Thoracic aorta (tissue), 2 donors: ENCODE data around the gene HELT. TPM values are rescaled to one million over a fixed set of nuclear protein-coding genes. Genes with fewer than 3 reads are reported as not detected.

Source experiments
- ATAC-seq: fragments of 150-250 bp; one replicate; pipeline ENCODE4 v1.8.0; 2017; ENCODE audit warnings: low read depth; ENCODE audit not compliant: insufficient number of reproducible peaks, low FRiP score
- DNase-seq: peaks from one replicate; pipeline ENCODE4 v3.0.0-alpha.2; 2020; ENCODE audit warnings: low spot score
- H3K27ac ChIP-seq, 2 donors: fragments of 200-600 bp; sonication (generic); 1 replicate in 1 of 2; 2 replicates in 1 of 2; pipeline ENCODE4 v1.5.1; 2016; ENCODE audit warnings: mild to moderate bottlenecking in 2 of 2, moderate library complexity in 2 of 2
- H3K27me3 ChIP-seq: fragments of 200-600 bp; sonication (generic); replicated peaks from 2 replicates; pipeline ENCODE4 v1.6.0; 2016; ENCODE audit warnings: mild to moderate bottlenecking; ENCODE audit not compliant: insufficient read depth
- H3K36me3 ChIP-seq: fragments of 200-600 bp; sonication (generic); one replicate; pipeline ENCODE4 v1.5.1; 2016
- H3K4me1 ChIP-seq, 2 donors: fragments of 200-600 bp; sonication (generic); 1 replicate in 1 of 2; 2 replicates in 1 of 2; pipeline versions ENCODE4 v1.5.1 to v1.6.0; 2016; ENCODE audit warnings: low read depth in 2 of 2, mild to moderate bottlenecking in 1 of 2; ENCODE audit not compliant: control insufficient read depth in 1 of 2
- H3K4me3 ChIP-seq: fragments of 200-600 bp; sonication (generic); 2 replicates; pipeline ENCODE4 v1.5.1; 2016; ENCODE audit warnings: mild to moderate bottlenecking
- H3K9me3 ChIP-seq: fragments of 200-600 bp; sonication (generic); 2 replicates; pipeline ENCODE4 v1.5.1; 2016
- total RNA-seq, 2 donors: library from RNA; depleted of rRNA; stranded (reverse); fragments of >200 nt; gene quantifications; one replicate each; pipeline versions ENCODE4 v1.1.0 to v1.2.3, GENCODE V29; 2016
- TF ChIP-seq, protein P1 (sequence below): fragments of 200-600 bp; sonication (generic); IDR thresholded peaks from one replicate; pipeline ENCODE4 v1.5.1; 2019; ENCODE audit warnings: antibody characterized with exemption

Gene HELT
- total RNA-seq, 2 donors from 2014 or later: not detected

DNA sequence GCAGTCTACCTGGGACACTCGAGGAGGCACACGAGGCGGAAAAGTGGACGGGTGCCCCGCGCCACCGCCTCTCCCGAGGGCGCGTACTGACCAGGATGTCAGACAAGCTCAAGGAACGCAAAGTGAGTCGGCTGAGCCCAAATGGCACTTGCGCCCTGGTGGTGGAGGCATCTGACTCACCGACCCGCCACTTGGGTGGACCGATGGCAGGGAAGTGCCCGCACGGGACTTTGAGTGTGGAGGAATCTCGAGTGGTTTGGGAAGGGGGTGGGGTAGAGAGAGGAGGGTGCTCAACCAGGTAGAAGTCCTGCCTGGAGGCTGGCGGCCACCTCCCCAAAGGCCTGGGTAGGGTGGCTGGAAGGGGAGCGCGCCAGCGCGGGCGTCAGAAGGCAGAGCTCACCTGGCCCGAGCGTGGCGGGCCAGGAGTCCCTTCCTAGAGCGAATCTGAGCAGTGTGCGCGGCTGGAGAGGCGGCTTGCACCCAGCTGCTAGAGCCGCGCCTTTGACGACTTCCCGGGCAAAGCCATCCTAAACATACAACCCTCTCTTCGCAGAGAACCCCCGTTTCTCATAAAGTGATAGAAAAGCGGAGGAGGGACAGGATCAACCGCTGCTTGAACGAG, 655 bp downstream of the HELT start:
- TF ChIP-seq, protein P1, sequence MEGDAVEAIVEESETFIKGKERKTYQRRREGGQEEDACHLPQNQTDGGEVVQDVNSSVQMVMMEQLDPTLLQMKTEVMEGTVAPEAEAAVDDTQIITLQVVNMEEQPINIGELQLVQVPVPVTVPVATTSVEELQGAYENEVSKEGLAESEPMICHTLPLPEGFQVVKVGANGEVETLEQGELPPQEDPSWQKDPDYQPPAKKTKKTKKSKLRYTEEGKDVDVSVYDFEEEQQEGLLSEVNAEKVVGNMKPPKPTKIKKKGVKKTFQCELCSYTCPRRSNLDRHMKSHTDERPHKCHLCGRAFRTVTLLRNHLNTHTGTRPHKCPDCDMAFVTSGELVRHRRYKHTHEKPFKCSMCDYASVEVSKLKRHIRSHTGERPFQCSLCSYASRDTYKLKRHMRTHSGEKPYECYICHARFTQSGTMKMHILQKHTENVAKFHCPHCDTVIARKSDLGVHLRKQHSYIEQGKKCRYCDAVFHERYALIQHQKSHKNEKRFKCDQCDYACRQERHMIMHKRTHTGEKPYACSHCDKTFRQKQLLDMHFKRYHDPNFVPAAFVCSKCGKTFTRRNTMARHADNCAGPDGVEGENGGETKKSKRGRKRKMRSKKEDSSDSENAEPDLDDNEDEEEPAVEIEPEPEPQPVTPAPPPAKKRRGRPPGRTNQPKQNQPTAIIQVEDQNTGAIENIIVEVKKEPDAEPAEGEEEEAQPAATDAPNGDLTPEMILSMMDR: no peak
- Histone ChIP-seq H3K27me3 (peaks cover 24% of the 10 kb centered on the region), H3K27ac (no peak overlapping the region), H3K9me3 (no peaks in the 10 kb centered on the region), H3K4me1 (peaks cover 7 to 46% of the 10 kb centered on the region in 2 donors), H3K36me3 (no peaks in the 10 kb centered on the region), H3K4me3 (no peak overlapping the region)
- no peak for ATAC-seq
- no peak for DNase-seq

DNA sequence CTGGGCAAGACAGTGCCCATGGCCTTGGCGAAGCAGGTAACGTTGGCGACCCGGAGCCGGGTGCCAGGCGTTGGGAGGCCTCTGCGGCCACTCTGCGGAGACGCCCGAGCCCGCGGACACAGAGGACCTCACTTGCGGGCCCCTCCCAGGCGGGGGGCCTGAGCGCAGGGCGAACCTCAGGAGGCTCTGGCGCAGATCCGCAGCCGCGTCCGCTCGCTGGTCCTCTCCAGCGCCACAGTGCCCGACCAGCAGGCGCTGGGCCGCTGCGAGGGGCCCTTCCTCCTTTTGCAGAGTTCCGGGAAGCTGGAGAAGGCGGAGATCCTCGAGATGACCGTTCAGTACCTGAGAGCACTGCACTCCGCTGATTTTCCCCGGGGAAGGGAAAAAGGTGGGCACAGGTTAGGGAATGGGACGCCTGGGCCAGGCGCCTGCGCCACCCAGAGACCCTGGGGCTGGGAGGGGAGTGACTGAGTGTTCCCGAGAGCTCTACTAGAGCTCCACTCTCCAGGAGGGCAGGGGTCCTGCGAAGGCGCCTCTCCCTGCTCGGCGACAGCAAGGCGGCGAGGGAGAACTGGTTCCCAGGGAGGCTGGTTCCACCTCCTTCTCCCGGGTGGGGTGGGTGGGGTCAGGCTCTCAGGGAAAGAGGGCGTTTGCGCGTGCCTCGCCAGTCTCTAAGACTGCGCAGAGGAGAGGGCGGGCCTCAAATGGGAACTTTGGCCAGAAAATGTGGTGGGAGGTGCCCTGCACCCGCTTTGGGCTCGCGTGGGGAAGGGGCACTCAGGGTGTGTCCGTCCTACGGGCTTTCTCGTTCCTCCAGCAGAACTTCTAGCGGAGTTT, 1.4 kb downstream of the HELT start:
- Histone ChIP-seq H3K27ac (no peak overlapping the region), H3K27me3 (peaks cover 24% of the 10 kb centered on the region), H3K9me3 (no peaks in the 10 kb centered on the region), H3K4me1 (peaks cover 7 to 46% of the 10 kb centered on the region in 2 donors), H3K36me3 (no peaks in the 10 kb centered on the region), H3K4me3 (peak overlapping the region; percentile 49)
- DNase-seq (no peak), ATAC-seq (no peak)
- TF ChIP-seq, protein P1: no peak

GRCh38 chr4:185020293-185020808, 2.1 kb downstream of the HELT start:
- DNase-seq: no peak
- Histone ChIP-seq H3K4me3 (peak overlapping the region; percentile 49), H3K9me3 (no peaks in the 10 kb centered on the region), H3K4me1 (peaks cover 7 to 46% of the 10 kb centered on the region in 2 donors), H3K27ac (no peak overlapping the region), H3K27me3 (peaks cover 24% of the 10 kb centered on the region), H3K36me3 (no peaks in the 10 kb centered on the region)
- no peak for ATAC-seq
- TF ChIP-seq, protein P1: no peak

- H3K27ac ChIP-seq: no peak overlapping the region
- peaks cover 18% of the 10 kb centered on the region for H3K27me3 ChIP-seq
- DNase-seq (no peak), ATAC-seq (no peak)
- TF ChIP-seq, protein P1: no peak
- peak overlapping the region; percentile 49 for H3K4me3 ChIP-seq
- peaks cover 7 to 46% of the 10 kb centered on the region in 2 donors for H3K4me1 ChIP-seq
- no peaks in the 10 kb centered on the region for H3K36me3 ChIP-seq
- no peaks in the 10 kb centered on the region for H3K9me3 ChIP-seq
Observed at GRCh38 chr4:185020863-185021761, 2.8 kb downstream of the HELT start.
